Neuronal stem cell (in vitro differentiated cells): ENCODE data around the gene STX4.

Experiments used
- DNase-seq: peaks from one replicate; pipeline ENCODE4 v3.0.0-alpha.2; 2013; ENCODE audit warnings: low spot score
- H2AFZ ChIP-seq: one replicate; pipeline ENCODE4 v1.6.1; 2013; ENCODE audit warnings: mild to moderate bottlenecking, low read length, inconsistent platforms
- H2AK5ac ChIP-seq: 2 replicates; pipeline ENCODE4 v1.6.1; 2013; ENCODE audit warnings: low read depth, mild to moderate bottlenecking, inconsistent platforms, low read length, moderate library complexity, mixed read lengths
- H2BK120ac ChIP-seq: 2 replicates; pipeline ENCODE4 v1.6.1; 2013; ENCODE audit warnings: low read depth, mild to moderate bottlenecking, inconsistent platforms, low read length, moderate library complexity, mixed read lengths
- H2BK12ac ChIP-seq: one replicate; pipeline ENCODE4 v1.6.1; 2013; ENCODE audit warnings: low read length, inconsistent platforms
- H2BK15ac ChIP-seq: 2 replicates; pipeline ENCODE4 v1.6.1; 2013; ENCODE audit warnings: mild to moderate bottlenecking, low read length, inconsistent platforms, mixed read lengths
- H2BK5ac ChIP-seq: one replicate; pipeline ENCODE4 v1.6.1; 2013; ENCODE audit warnings: inconsistent platforms, mild to moderate bottlenecking, low read length, moderate library complexity
- H3K14ac ChIP-seq: one replicate; pipeline ENCODE4 v1.6.1; 2013; ENCODE audit warnings: low read length, inconsistent platforms
- H3K18ac ChIP-seq: 2 replicates; pipeline ENCODE4 v1.6.1; 2013; ENCODE audit warnings: low read length, inconsistent platforms
- H3K23ac ChIP-seq: 2 replicates; pipeline ENCODE4 v1.6.1; 2013; ENCODE audit warnings: low read depth, mild to moderate bottlenecking, mixed read lengths, low read length, inconsistent platforms; ENCODE audit not compliant: poor library complexity
- H3K27ac ChIP-seq: replicated peaks from 3 replicates; pipeline ENCODE4 v1.5.1; 2013; ENCODE audit warnings: low read length, inconsistent platforms
- H3K27me3 ChIP-seq, 3 experiments: 2 replicates each; pipeline ENCODE4 v1.6.1; 2013; ENCODE audit warnings: low read length in 3 of 3, mild to moderate bottlenecking in 2 of 3, inconsistent platforms in 1 of 3, low read depth in 1 of 3, mixed read lengths in 1 of 3, moderate library complexity in 1 of 3; ENCODE audit not compliant: control insufficient read depth in 3 of 3, insufficient read depth in 3 of 3
- H3K36me3 ChIP-seq, 2 donors: replicated peaks in 1 of 2; 2 replicates each; pipeline ENCODE4 v1.6.1; 2013; ENCODE audit warnings: low read length in 2 of 2; ENCODE audit not compliant: control insufficient read depth in 2 of 2, insufficient read depth in 2 of 2
- H3K4ac ChIP-seq: 2 replicates; pipeline ENCODE4 v1.6.1; 2013; ENCODE audit warnings: inconsistent platforms, mild to moderate bottlenecking, low read length, moderate library complexity
- H3K4me1 ChIP-seq, 2 donors: 1 replicate in 1 of 2; 2 replicates in 1 of 2; pipeline ENCODE4 v1.6.1; 2013; ENCODE audit warnings: low read length in 2 of 2, low read depth in 1 of 2; ENCODE audit not compliant: control insufficient read depth in 2 of 2, insufficient read depth in 1 of 2
- H3K4me2 ChIP-seq: one replicate; pipeline ENCODE4 v1.6.1; 2013; ENCODE audit warnings: mild to moderate bottlenecking, low read length, inconsistent platforms; ENCODE audit not compliant: insufficient read depth, poor library complexity, severe bottlenecking
- H3K4me3 ChIP-seq, 2 donors: 2 replicates each; pipeline ENCODE4 v1.5.1; 2013; ENCODE audit warnings: low read length in 2 of 2, mild to moderate bottlenecking in 2 of 2, inconsistent platforms in 1 of 2, moderate library complexity in 1 of 2
- H3K79me1 ChIP-seq: one replicate; pipeline ENCODE4 v1.6.1; 2013; ENCODE audit warnings: low read depth, mild to moderate bottlenecking, inconsistent platforms, low read length, moderate library complexity
- H3K9ac ChIP-seq: one replicate; pipeline ENCODE4 v1.6.1; 2013; ENCODE audit warnings: mild to moderate bottlenecking, low read depth, low read length, inconsistent platforms; ENCODE audit not compliant: poor library complexity
- H3K9me3 ChIP-seq, 2 donors: replicated peaks in 1 of 2; 2 replicates each; pipeline versions ENCODE3 to v1.6.1; 2013; ENCODE audit warnings: low read length in 2 of 2, mild to moderate bottlenecking in 2 of 2, inconsistent platforms in 1 of 2, low read depth in 1 of 2, mixed read lengths in 1 of 2, moderate library complexity in 1 of 2; ENCODE audit not compliant: control insufficient read depth in 2 of 2, insufficient read depth in 1 of 2
- H4K8ac ChIP-seq: one replicate; pipeline ENCODE4 v1.6.1; 2013; ENCODE audit warnings: low read depth, mild to moderate bottlenecking, inconsistent platforms, low read length, moderate library complexity
- H4K91ac ChIP-seq: one replicate; pipeline ENCODE4 v1.6.1; 2013; ENCODE audit warnings: low read length, low read depth, mild to moderate bottlenecking, inconsistent platforms; ENCODE audit not compliant: poor library complexity
- WGBS, 2 donors: extraction: QIAGEN DNeasy Blood & Tissue Kit; methylation state at CpG; one replicate each; pipeline ENCODE4 v1.1.7; 2013; ENCODE audit warnings: missing lambda C conversion rate in 2 of 2, mixed read lengths in 1 of 2; ENCODE audit not compliant: insufficient read length in 2 of 2, insufficient replicate concordance in 1 of 2; ENCODE audit errors: extremely low coverage in 2 of 2; 5-methylcytosine and 5-hydroxymethylcytosine counted together

STX4 gene

GRCh38 chr16:31000671-31001382 lies 32.5 kb upstream of the STX4 start:
- H3K4me2 ChIP-seq = no peak overlapping the region
- H3K4ac ChIP-seq = no peak overlapping the region
- no peaks in the 10 kb centered on the region for H3K9me3 ChIP-seq
- H3K79me1 ChIP-seq = peaks cover 5% of the 10 kb centered on the region
- no peak overlapping the region for H2AFZ ChIP-seq
- H2BK120ac ChIP-seq = no peak overlapping the region
- no peak overlapping the region for H4K8ac ChIP-seq
- H4K91ac ChIP-seq = no peak overlapping the region
- peaks cover 0 to 16% (median 0%) of the 10 kb centered on the region in 3 experiments for H3K27me3 ChIP-seq
- H3K27ac ChIP-seq = no peak overlapping the region
- no peak overlapping the region for H2AK5ac ChIP-seq
- no peak overlapping the region for H3K14ac ChIP-seq
- no peak overlapping the region for H2BK12ac ChIP-seq
- no peak overlapping the region for H2BK5ac ChIP-seq
- no peak overlapping the region for H2BK15ac ChIP-seq
- no peak for DNase-seq
- peaks cover 10 to 11% of the 10 kb centered on the region in 2 donors for H3K4me1 ChIP-seq
- H3K23ac ChIP-seq = no peak overlapping the region
- no CpG with 5 or more reads among the region's 19 CpGs for WGBS, 2 donors
- no peak overlapping the region for H3K9ac ChIP-seq
- H3K36me3 ChIP-seq = peaks cover 0 to 5% of the 10 kb centered on the region in 2 donors
- H3K4me3 ChIP-seq = no peak overlapping the region
- H3K18ac ChIP-seq = no peak overlapping the region

GRCh38 chr16:31001507-31002249 lies 31.7 kb upstream of the STX4 start:
- no peak overlapping the region for H4K8ac ChIP-seq
- no peak overlapping the region for H2BK120ac ChIP-seq
- no peak overlapping the region for H3K14ac ChIP-seq
- H2BK12ac ChIP-seq = no peak overlapping the region
- no peak overlapping the region for H3K4me2 ChIP-seq
- H2AFZ ChIP-seq = peak overlapping the region; percentile 29
- no peaks in the 10 kb centered on the region for H3K9me3 ChIP-seq
- H2AK5ac ChIP-seq = no peak overlapping the region
- no peak for DNase-seq
- peaks cover 0 to 10% (median 0%) of the 10 kb centered on the region in 3 experiments for H3K27me3 ChIP-seq
- H3K79me1 ChIP-seq = peaks cover 5% of the 10 kb centered on the region
- peaks cover 12 to 17% of the 10 kb centered on the region in 2 donors for H3K4me1 ChIP-seq
- peaks cover 0 to 5% of the 10 kb centered on the region in 2 donors for H3K36me3 ChIP-seq
- H3K4ac ChIP-seq = no peak overlapping the region
- H3K9ac ChIP-seq = no peak overlapping the region
- no peak overlapping the region for H3K23ac ChIP-seq
- H3K4me3 ChIP-seq = no peak overlapping the region
- H3K27ac ChIP-seq = no peak overlapping the region
- no peak overlapping the region for H4K91ac ChIP-seq
- no peak overlapping the region for H2BK5ac ChIP-seq
- no peak overlapping the region for H2BK15ac ChIP-seq
- peak overlapping the region; percentile 9 for H3K18ac ChIP-seq
- WGBS, 2 donors = no CpG with 5 or more reads among the region's 16 CpGs

- H3K27me3 ChIP-seq = peaks cover 0 to 6% (median 0%) of the 10 kb centered on the region in 3 experiments
- H2AFZ ChIP-seq = peak overlapping the region; percentile 29
- no peak overlapping the region for H3K4me3 ChIP-seq
- no peak overlapping the region for H3K14ac ChIP-seq
- no peak overlapping the region for H3K27ac ChIP-seq
- H3K9ac ChIP-seq = no peak overlapping the region
- no peak overlapping the region for H3K4me2 ChIP-seq
- peaks cover 0 to 5% of the 10 kb centered on the region in 2 donors for H3K36me3 ChIP-seq
- peaks cover 9 to 17% of the 10 kb centered on the region in 2 donors for H3K4me1 ChIP-seq
- H3K9me3 ChIP-seq = no peaks in the 10 kb centered on the region
- H3K23ac ChIP-seq = no peak overlapping the region
- H3K4ac ChIP-seq = no peak overlapping the region
- no peak overlapping the region for H2BK5ac ChIP-seq
- H3K79me1 ChIP-seq = peaks cover 5% of the 10 kb centered on the region
- no peak overlapping the region for H3K18ac ChIP-seq
- no peak overlapping the region for H2BK120ac ChIP-seq
- no peak overlapping the region for H2BK15ac ChIP-seq
- no peak overlapping the region for H2AK5ac ChIP-seq
- no CpG with 5 or more reads among the region's 10 CpGs for WGBS, 2 donors
- H4K8ac ChIP-seq = no peak overlapping the region
- DNase-seq = no peak
- no peak overlapping the region for H2BK12ac ChIP-seq
- no peak overlapping the region for H4K91ac ChIP-seq
Observed at GRCh38 chr16:31002250-31002700, 31.1 kb upstream of the STX4 start.

GRCh38 chr16:31002862-31003341 lies 30.5 kb upstream of the STX4 start:
- H3K18ac ChIP-seq = no peak overlapping the region
- H3K27ac ChIP-seq = no peak overlapping the region
- H3K4me2 ChIP-seq = no peak overlapping the region
- peaks cover 4 to 17% of the 10 kb centered on the region in 2 donors for H3K4me1 ChIP-seq
- H3K23ac ChIP-seq = no peak overlapping the region
- H2AFZ ChIP-seq = peak overlapping the region; percentile 15
- H2BK120ac ChIP-seq = no peak overlapping the region
- no CpG with 5 or more reads among the region's 9 CpGs for WGBS, 2 donors
- peaks cover 0 to under 1% (median 0%) of the 10 kb centered on the region in 3 experiments for H3K27me3 ChIP-seq
- H2BK12ac ChIP-seq = no peak overlapping the region
- no peak overlapping the region for H3K4me3 ChIP-seq
- H2BK15ac ChIP-seq = no peak overlapping the region
- no peaks in the 10 kb centered on the region for H3K9me3 ChIP-seq
- H3K36me3 ChIP-seq = peaks cover 0 to 5% of the 10 kb centered on the region in 2 donors
- no peak overlapping the region for H2AK5ac ChIP-seq
- DNase-seq = no peak
- H3K9ac ChIP-seq = no peak overlapping the region
- no peak overlapping the region for H3K4ac ChIP-seq
- no peak overlapping the region for H4K91ac ChIP-seq
- H4K8ac ChIP-seq = no peak overlapping the region
- H2BK5ac ChIP-seq = no peak overlapping the region
- H3K79me1 ChIP-seq = peaks cover 5% of the 10 kb centered on the region
- no peak overlapping the region for H3K14ac ChIP-seq
